NCI-H2029 treated with DMSO at 0.1 percent for 48 hours (cell line): ENCODE results near the gene NFIC.

Experiments
- DNase-seq: peaks from one replicate; lab custom pipeline; 2025; lab: John Stamatoyannopoulos, UW

NFIC gene

GRCh38 chr19:3511506-3512251 lies 145.3 kb downstream of the NFIC start:
- no peak for DNase-seq

- DNase-seq = no peak
Observed at GRCh38 chr19:3512562-3513228, 146.3 kb downstream of the NFIC start.

GRCh38 chr19:3513229-3514140 lies 147.1 kb downstream of the NFIC start:
- DNase-seq = no peak

- no peak for DNase-seq
Observed at GRCh38 chr19:3514930-3515329, 148.5 kb downstream of the NFIC start.

- no peak for DNase-seq
Observed at GRCh38 chr19:3515891-3516422, 149.6 kb downstream of the NFIC start.

- peak; percentile 89 for DNase-seq
Observed at GRCh38 chr19:3516675-3517207, 150.4 kb downstream of the NFIC start.

GRCh38 chr19:3517638-3518037 lies 151.3 kb downstream of the NFIC start:
- DNase-seq = no peak

GRCh38 chr19:3518255-3518654 lies 151.9 kb downstream of the NFIC start:
- DNase-seq = no peak

- DNase-seq = no peak
Observed at GRCh38 chr19:3518659-3519058, 152.3 kb downstream of the NFIC start.
